LNCAP (cell line): ENCODE measurements around the gene BCL2L11.

Source experiments
- TF ChIP-seq, protein P1 (sequence below): fragments of 450-650 bp; IDR thresholded peaks from 2 replicates; pipeline ENCODE4 v1.5.1; 2017; ENCODE audit warnings: mild to moderate bottlenecking

BCL2L11 gene

DNA sequence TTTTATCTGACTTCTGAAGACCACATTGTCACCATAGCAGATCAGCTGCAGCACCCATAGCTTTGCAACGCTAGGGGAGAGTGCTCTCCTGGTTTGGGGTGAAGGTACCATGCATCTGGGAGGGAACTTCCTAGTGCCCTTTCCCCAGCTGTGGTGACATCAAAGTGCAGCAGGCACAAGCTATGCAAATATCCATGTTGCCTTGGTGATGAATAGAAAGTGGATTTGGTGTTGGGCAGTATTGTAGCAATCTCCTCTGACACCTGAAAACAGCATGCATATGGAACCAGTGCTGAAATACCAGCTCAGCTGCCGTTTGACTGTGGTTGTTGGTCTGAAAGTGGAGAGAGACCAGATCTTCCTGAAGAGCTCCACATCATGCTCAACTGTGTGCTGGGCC lies 37.1 kb downstream of the BCL2L11 start:
- TF ChIP-seq, protein P1, sequence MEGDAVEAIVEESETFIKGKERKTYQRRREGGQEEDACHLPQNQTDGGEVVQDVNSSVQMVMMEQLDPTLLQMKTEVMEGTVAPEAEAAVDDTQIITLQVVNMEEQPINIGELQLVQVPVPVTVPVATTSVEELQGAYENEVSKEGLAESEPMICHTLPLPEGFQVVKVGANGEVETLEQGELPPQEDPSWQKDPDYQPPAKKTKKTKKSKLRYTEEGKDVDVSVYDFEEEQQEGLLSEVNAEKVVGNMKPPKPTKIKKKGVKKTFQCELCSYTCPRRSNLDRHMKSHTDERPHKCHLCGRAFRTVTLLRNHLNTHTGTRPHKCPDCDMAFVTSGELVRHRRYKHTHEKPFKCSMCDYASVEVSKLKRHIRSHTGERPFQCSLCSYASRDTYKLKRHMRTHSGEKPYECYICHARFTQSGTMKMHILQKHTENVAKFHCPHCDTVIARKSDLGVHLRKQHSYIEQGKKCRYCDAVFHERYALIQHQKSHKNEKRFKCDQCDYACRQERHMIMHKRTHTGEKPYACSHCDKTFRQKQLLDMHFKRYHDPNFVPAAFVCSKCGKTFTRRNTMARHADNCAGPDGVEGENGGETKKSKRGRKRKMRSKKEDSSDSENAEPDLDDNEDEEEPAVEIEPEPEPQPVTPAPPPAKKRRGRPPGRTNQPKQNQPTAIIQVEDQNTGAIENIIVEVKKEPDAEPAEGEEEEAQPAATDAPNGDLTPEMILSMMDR, result no peak

DNA sequence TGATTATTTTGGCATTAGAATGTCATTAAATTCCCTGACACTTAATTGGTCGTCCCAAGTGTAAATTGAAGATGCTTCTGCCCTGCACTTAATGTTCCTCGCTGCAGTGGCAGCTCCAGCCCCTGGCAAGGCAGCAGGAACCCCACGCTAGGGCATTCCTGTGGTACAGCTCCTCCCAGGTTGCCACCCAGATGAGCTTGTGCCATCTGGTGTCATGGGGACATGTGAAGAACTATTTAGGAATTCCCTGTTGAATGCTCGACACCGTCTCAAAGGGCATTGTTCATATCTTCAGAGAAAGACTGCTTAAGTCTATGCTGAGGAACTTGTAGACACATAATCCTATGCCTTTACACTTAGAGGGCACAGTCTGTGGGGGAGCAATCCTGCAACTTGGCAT lies 38.9 kb downstream of the BCL2L11 start:
- TF ChIP-seq, protein P1, result no peak

DNA sequence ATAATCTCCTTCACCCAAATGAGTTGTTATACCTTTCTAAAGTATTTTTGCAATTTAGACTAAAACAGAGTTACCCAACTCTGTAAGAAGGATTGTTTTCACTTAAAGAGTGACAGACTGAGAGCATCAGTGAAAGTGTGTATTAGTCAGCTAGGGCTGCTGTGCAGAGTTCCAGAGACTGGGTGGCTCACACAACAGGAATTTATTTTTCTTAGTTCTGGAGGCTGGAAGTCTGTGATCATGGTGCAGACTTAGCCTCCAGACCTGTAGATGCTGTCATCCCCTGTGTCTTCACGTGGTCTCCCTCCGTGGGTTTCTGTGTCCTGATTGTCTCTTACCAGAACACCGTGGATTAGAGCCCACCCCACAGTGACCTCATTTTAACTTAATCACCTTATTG lies 40.0 kb downstream of the BCL2L11 start:
- TF ChIP-seq, protein P1, result no peak

DNA sequence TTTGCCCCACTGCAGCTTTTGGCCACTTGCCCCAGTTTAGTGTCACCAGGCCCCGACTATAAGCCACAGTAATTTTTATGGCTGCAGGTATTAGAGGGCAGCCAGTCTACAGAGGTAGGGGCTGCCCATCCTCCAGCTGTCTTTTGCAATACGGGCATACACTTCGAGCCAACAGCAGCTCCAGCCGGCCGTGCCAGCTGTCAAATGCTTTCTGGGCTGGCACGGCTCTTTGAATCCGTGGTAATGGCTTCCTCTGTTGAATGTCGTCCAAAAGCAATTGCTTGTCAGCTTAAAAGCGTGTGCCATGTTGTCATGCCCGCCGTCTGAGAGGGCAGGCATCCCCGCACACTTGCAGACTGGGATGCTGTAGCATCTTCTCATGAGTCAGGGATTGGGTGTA lies 41.3 kb downstream of the BCL2L11 start:
- TF ChIP-seq, protein P1, result no peak

DNA sequence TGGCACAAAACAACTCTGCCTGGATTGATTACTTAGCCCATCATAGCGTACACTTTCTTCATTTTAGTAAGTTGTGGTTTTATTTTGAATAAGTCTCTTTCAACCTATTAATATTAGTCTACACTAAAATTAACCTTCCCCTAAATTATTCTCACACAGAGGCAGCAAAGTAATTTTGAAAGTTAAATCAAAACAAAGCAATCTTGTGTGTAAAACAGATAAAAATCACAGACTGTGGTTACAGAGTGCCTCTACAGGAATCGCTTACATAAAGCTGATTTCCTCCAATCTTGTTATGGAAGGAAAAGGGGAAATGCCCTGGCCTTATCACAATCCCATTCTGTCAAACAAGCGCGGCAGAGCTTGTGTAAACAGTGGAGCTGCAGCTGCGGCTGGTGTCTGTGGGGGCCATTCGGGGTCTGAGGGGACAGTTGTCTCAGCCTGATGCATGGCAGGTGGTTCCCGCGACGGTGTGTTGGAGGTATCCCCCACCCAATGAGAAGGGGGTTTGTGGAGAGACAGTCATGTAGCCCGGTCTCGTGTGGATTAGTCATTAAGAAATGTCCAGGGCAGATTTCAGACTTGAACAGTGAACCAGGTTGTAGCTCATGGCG lies 42.1 kb downstream of the BCL2L11 start:
- TF ChIP-seq, protein P1, result no peak

DNA sequence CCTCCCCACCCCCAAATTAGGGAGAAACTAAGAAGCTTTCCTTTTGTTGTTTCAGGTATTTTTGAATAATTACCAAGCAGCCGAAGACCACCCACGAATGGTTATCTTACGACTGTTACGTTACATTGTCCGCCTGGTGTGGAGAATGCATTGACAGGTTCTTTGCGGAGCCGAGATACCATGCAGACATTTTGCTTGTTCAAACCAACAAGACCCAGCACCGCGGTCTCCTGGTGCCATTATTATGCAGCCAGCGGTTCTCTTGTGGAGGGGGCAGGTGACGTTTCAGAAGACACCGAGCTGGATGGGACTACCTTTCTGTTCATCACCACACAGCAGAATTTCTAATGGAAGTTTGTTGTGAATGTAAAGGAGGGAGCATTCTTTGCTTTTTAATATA lies 43.4 kb downstream of the BCL2L11 start:
- TF ChIP-seq, protein P1, result no peak

DNA sequence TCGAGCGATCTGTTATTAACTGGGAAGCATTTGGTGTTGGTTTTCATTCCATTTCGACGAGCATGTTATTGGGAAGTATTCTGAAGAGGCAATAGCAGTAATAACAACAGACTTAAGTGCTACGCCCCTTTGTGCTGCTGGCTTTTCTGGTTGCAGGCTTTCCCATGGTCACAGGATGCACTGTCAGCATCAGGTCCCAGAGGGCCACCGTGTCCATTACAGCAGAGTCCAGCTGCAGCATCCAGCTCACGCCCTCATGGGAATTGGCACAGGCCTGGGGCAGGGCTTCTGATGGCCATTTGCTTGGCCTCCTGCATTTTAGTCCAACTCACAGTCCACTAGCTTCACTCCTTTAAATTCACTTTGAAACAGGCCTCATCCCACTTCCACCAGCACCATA lies 44.4 kb downstream of the BCL2L11 start:
- TF ChIP-seq, protein P1, result no peak

DNA sequence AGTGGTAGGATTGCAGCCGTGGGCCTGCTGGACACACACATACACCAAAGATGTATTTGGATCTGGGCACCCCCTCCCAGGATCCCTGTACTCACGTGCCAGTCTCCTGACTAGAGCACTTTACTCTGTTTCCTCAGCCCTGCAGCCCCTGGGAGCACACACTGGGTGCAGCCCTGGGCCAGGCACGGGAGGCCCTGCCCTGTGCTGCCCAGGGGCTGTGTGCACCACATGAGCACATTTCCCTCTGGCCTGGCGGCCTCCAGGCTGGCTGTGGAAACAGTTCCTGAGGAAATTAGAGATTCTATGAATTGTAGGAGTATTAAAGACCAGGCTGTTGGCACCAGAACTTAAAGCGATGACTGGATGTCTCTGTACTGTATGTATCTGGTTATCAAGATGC lies 45.4 kb downstream of the BCL2L11 start:
- TF ChIP-seq, protein P1, result no peak
